GM12878 (cell line): ENCODE results near the gene ANTXR1.

Experiments used
- CBX5 ChIP-seq: sonication (generic); IDR thresholded peaks from 2 replicates; pipeline ENCODE4 v1.6.1; 2016; ENCODE audit warnings: low read depth, moderate library complexity, mild to moderate bottlenecking, inconsistent platforms
- TF ChIP-seq, protein P1 (sequence below), 3 experiments: IDR thresholded peaks in 2 of 3; conservative IDR thresholded peaks in 1 of 3; 2 replicates each; pipeline ENCODE4 v1.5.1; 2011; ENCODE audit warnings: low read depth in 3 of 3, low read length in 3 of 3, mild to moderate bottlenecking in 3 of 3, control low read depth in 2 of 3, moderate library complexity in 2 of 3, inconsistent platforms in 1 of 3, mixed read lengths in 1 of 3; ENCODE audit not compliant: control insufficient read depth in 2 of 3, insufficient read depth in 1 of 3; ENCODE audit errors: extremely low read depth in 1 of 3
- TF ChIP-seq, protein P2 (sequence below): fragments of 450-650 bp; conservative IDR thresholded peaks from 2 replicates; pipeline ENCODE4 v1.6.1; 2017; ENCODE audit warnings: mild to moderate bottlenecking, moderate library complexity

DNA sequence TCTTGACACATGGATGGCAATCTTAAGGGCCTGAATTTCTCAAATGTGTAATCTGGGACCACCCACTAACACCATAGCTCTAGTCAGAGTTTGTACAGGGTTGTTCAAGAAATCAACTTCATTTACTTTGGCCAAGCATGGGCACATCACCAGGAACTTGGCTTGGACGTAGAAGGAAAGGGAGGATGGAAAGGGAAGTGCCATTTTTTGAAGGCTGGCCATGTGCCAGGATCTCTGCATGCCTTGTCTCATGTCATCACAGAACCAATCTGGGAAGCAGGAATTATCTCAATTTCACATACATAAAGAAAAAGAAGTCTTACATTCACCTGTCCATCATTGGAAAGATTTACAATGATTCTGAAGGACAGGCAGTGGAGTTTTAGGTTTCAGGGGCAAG is 128.1 kb downstream of the ANTXR1 start:
- TF ChIP-seq, protein P1, sequence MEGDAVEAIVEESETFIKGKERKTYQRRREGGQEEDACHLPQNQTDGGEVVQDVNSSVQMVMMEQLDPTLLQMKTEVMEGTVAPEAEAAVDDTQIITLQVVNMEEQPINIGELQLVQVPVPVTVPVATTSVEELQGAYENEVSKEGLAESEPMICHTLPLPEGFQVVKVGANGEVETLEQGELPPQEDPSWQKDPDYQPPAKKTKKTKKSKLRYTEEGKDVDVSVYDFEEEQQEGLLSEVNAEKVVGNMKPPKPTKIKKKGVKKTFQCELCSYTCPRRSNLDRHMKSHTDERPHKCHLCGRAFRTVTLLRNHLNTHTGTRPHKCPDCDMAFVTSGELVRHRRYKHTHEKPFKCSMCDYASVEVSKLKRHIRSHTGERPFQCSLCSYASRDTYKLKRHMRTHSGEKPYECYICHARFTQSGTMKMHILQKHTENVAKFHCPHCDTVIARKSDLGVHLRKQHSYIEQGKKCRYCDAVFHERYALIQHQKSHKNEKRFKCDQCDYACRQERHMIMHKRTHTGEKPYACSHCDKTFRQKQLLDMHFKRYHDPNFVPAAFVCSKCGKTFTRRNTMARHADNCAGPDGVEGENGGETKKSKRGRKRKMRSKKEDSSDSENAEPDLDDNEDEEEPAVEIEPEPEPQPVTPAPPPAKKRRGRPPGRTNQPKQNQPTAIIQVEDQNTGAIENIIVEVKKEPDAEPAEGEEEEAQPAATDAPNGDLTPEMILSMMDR (IDR thresholded peaks at IDR 0.05 in 2 of 3, conservative IDR thresholded peaks at IDR 0.05 in 1 of 3; ENCODE audit: control insufficient read depth in 2 of 3, extremely low read depth in 1 of 3, insufficient read depth in 1 of 3, low read depth in 3 of 3, low read length in 3 of 3): no peak
- no peak for TF ChIP-seq CBX5
- TF ChIP-seq, protein P2, sequence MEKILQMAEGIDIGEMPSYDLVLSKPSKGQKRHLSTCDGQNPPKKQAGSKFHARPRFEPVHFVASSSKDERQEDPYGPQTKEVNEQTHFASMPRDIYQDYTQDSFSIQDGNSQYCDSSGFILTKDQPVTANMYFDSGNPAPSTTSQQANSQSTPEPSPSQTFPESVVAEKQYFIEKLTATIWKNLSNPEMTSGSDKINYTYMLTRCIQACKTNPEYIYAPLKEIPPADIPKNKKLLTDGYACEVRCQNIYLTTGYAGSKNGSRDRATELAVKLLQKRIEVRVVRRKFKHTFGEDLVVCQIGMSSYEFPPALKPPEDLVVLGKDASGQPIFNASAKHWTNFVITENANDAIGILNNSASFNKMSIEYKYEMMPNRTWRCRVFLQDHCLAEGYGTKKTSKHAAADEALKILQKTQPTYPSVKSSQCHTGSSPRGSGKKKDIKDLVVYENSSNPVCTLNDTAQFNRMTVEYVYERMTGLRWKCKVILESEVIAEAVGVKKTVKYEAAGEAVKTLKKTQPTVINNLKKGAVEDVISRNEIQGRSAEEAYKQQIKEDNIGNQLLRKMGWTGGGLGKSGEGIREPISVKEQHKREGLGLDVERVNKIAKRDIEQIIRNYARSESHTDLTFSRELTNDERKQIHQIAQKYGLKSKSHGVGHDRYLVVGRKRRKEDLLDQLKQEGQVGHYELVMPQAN: no peak
